ENCODE data around the gene NEUROD2. TPM values are rescaled to one million over a fixed set of nuclear protein-coding genes. Genes with fewer than 3 reads are reported as not detected.
A peak's percentile ranks its signal among the peaks of the same experiment; 100 is the strongest.

Gene NEUROD2
- total and polyA plus RNA-seq, 2 of the 13 experiments (the other 11 are each of a cell fraction or from before 2014, with no cell fraction given), result not detected

DNA sequence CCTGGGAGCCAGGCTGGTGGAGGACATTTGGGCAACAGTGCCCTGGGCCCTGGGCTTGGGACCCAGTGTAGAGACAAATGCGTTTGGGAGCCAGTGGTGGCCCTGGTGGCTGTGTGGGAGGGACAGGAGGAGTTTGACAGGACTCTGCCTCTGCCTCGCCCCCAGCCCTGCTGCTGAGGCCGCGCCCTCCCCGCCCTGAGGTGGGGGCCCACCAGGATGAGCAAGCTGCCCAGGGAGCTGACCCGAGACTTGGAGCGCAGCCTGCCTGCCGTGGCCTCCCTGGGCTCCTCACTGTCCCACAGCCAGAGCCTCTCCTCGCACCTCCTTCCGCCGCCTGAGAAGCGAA is 45.6 kb upstream of the NEUROD2 start (continued):
- no peak for TF ChIP-seq NFAT5 (CRISPR knock-in tag; IDR thresholded peaks at IDR 0.05)
- TF ChIP-seq ZSCAN21 (CRISPR knock-in tag; IDR thresholded peaks at IDR 0.05; ENCODE audit: borderline replicate concordance), result no peak
- TF ChIP-seq MTA1 (CRISPR knock-in tag; IDR thresholded peaks at IDR 0.05; ENCODE audit: borderline replicate concordance), result no peak
- TF ChIP-seq ZNF720 (CRISPR knock-in tag; IDR thresholded peaks at IDR 0.05), result 0 out of 2 replicates have a peak, but pooled peaks have one; percentile 74
- TF ChIP-seq HNRNPLL (IDR thresholded peaks at IDR 0.05; ENCODE audit: low read depth, low read length, poor library complexity, severe bottlenecking), result peak; percentile 32
- TF ChIP-seq DNMT3B (CRISPR knock-in tag; conservative IDR thresholded peaks at IDR 0.05), result no peak
- TF ChIP-seq, protein P1, sequence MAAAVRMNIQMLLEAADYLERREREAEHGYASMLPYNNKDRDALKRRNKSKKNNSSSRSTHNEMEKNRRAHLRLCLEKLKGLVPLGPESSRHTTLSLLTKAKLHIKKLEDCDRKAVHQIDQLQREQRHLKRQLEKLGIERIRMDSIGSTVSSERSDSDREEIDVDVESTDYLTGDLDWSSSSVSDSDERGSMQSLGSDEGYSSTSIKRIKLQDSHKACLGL (CRISPR knock-in tag; IDR thresholded peaks at IDR 0.05), result 0 out of 2 replicates have a peak, but pooled peaks have one; percentile 26
- no peak for TF ChIP-seq ZNF841 (CRISPR knock-in tag; IDR thresholded peaks at IDR 0.05; ENCODE audit: borderline replicate concordance)
- TF ChIP-seq ZNF687 (CRISPR knock-in tag; IDR thresholded peaks at IDR 0.05), result peak; percentile 15; the same call in 1 of the 2 replicates
- TF ChIP-seq ZNF235 (CRISPR knock-in tag; IDR thresholded peaks at IDR 0.05; ENCODE audit: borderline replicate concordance), result 0 out of 2 replicates have a peak, but pooled peaks have one; percentile 53
- TF ChIP-seq, protein P2, sequence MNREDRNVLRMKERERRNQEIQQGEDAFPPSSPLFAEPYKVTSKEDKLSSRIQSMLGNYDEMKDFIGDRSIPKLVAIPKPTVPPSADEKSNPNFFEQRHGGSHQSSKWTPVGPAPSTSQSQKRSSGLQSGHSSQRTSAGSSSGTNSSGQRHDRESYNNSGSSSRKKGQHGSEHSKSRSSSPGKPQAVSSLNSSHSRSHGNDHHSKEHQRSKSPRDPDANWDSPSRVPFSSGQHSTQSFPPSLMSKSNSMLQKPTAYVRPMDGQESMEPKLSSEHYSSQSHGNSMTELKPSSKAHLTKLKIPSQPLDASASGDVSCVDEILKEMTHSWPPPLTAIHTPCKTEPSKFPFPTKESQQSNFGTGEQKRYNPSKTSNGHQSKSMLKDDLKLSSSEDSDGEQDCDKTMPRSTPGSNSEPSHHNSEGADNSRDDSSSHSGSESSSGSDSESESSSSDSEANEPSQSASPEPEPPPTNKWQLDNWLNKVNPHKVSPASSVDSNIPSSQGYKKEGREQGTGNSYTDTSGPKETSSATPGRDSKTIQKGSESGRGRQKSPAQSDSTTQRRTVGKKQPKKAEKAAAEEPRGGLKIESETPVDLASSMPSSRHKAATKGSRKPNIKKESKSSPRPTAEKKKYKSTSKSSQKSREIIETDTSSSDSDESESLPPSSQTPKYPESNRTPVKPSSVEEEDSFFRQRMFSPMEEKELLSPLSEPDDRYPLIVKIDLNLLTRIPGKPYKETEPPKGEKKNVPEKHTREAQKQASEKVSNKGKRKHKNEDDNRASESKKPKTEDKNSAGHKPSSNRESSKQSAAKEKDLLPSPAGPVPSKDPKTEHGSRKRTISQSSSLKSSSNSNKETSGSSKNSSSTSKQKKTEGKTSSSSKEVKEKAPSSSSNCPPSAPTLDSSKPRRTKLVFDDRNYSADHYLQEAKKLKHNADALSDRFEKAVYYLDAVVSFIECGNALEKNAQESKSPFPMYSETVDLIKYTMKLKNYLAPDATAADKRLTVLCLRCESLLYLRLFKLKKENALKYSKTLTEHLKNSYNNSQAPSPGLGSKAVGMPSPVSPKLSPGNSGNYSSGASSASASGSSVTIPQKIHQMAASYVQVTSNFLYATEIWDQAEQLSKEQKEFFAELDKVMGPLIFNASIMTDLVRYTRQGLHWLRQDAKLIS (CRISPR knock-in tag; IDR thresholded peaks at IDR 0.05), result 0 out of 2 replicates have a peak, but pooled peaks have one; percentile 19
- no peak for TF ChIP-seq ZNF607 (CRISPR knock-in tag; IDR thresholded peaks at IDR 0.05; ENCODE audit: borderline replicate concordance)
- TF ChIP-seq TMF1 (CRISPR knock-in tag; IDR thresholded peaks at IDR 0.05; ENCODE audit: low read depth), result no peak

Data from HepG2 (cell line).